GM03348 (cell line): ENCODE measurements around the gene OR2V1.
"Not testable (repeated sequence)": the region's sequence is repeated elsewhere in the genome, so short reads cannot be mapped to it uniquely, and the experiment has no call there.

Experiments
- DNase-seq: peaks from one replicate; pipeline ENCODE4 v3.0.0; 2012; ENCODE audit warnings: low spot score

OR2V1 gene, protein sequence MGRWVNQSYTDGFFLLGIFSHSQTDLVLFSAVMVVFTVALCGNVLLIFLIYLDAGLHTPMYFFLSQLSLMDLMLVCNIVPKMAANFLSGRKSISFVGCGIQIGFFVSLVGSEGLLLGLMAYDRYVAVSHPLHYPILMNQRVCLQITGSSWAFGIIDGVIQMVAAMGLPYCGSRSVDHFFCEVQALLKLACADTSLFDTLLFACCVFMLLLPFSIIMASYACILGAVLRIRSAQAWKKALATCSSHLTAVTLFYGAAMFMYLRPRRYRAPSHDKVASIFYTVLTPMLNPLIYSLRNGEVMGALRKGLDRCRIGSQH

DNA sequence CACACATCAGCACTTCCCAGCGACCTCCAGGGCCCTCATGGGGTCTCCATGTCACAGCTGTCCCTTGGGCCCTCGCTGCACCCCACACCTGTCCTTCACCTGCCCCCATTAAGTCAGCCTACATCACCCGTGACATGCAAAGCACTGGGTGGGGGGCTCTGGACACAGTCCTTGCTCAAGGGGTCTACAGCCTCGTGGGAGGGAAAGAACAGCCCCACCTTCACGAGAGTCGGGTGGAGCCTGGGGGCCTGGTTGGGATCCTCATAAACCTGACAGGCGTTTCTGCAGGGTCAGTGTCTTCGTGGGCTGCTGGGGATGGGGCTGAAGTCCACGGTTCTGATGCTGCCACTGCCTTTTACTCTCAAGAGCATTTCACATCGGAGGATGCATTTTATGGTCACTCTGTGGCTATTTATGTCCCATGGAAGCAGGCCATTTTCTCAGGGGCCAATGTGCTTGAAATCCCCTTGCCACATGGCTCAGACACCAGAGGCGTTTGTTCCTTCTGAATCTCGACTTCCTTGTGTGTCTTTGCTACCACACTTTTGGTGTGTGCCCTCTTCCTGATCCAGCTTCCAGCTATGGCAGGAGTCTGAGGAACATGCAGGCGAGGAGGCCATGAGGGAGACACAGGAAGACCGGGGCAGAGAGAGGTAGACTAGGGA is at the start of gene OR2V1:
Gene OR2V1 (minus strand): TSS at position 338 of the 665 bp plus-strand sequence. CDS start 5,865 bp downstream, outside the sequence.
- no peak for DNase-seq

DNA sequence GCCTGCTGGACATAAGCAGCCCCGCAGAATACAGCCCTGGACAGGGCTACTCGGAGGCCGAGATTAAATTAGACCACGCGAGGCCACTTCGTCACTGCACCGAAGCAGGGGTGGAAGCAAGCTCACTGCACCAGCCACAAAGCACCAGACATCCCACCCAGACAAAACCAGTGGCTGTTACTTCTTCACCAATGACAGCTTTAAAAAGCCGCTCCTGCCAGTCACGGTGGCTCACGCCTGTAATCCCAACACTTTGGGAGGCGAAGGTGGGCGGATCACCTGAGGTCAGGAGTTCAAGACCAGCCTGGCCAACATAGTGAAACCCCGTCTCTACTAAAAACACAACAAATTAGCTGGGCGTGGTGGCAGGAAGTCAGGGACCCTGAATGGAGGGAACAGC is 46.6 kb upstream of the OR2V1 start:
- not testable (repeated sequence) for DNase-seq

DNA sequence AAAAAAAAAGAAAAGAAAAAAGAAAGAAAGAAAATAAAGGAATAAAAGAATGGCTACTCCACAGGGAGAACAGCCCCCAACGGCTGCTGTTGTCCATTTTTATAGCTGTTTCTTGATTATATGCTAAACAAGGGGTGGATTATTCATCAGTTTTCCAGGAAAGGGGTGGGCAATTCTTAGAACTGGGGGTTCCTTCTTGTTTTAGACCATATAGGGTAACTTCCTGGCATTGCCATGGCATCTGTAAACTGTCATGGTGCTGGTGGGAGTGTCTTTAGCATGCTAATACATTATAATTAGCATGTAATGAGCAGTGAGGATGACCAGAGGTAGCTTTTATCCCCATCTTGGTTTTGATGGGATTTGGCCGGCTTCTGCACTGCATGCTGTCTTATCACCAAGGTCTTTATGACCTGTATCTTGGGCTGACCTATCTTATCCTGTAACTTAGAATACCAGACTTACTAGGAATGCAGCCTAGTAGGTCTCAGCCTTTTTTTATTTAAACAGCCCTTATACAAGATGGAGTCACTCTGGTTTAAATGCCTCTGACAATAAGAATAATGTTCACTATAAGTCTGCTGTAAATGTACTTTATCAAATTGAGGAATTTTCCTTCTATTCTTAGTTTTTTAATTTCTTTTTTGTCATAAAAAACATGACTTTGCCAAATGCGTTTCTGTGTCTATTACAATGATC is 45.4 kb upstream of the OR2V1 start:
- DNase-seq = no peak

DNA sequence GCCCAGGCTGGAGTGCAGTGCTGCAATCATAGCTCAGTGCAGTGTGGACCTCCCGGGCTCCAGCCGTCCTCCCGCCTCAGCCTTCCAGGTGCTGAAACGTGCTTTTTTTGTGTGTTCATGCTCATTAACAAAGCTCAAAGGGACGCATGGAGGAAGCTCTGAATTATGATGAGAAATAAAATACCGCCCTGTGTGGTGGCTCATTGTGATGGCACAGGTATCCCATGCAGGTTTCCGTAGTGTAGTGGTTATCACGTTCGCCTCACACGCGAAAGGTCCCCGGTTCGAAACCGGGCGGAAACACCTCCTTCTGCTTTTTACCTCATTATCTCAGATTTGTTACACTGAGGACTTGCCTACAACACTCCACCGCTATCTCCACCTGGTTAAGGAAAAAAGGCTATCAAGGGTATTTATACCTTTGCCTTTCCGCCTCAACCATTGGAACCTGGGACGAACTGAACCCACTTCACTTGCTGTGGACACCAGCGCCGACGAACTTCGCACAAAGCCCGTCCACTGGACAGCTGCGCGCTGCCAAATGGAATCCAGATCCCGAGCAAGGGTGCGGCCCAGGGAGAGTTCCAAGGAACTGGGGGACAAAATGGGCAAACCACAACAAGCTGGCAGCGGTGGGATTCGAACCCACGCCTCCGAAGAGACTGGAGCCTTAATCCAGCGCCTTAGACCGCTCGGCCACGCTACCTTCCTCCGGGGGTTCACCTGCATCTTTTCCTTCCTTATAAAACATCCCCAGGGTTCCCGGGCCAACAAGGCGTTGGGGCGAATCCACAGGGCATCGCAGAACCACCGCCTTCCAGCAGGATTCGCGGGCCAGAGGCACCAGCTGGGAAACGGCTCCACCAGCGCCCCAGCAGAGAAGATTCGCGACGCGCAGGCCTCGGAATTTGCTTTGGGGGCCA is 42.7 kb upstream of the OR2V1 start:
- DNase-seq = no peak

DNA sequence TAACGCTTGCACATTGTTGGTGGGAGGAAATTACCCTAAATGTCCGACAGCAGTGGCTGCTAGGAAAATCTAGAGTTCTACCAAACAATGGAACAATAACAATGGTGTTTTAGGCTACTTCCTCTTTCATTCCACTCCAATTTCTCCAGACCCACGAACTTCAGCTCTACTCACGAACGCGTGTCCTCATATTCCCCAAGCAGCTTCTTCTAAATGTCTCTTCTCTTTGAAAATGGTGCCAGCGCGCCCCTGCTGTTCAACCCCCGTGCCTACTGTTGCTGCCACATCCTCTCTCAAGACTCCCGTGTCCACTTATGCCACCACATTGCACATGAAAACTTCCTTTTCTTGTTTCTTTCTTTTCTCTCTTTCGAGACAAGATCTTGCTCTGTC is 42.1 kb upstream of the OR2V1 start:
- DNase-seq = no peak

DNA sequence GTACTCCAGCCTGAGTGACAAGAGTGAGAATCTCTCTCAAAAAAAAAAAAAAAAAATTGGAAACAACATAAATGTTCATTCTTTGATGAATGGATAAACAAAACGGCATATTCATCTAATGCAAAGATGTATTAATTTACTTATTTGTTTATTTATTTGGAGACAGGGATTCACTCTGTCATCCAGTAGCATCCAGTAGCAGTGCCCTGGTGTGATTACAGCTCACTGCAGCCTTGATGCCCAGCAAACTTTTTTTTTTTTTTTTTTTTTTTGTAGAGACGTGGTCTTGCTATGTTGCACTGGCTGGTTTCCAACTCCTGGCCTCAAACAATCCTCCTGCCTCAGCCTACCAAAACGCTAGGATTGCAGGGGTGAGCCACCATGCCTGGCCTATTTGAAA is 40.8 kb upstream of the OR2V1 start:
- no peak for DNase-seq

DNA sequence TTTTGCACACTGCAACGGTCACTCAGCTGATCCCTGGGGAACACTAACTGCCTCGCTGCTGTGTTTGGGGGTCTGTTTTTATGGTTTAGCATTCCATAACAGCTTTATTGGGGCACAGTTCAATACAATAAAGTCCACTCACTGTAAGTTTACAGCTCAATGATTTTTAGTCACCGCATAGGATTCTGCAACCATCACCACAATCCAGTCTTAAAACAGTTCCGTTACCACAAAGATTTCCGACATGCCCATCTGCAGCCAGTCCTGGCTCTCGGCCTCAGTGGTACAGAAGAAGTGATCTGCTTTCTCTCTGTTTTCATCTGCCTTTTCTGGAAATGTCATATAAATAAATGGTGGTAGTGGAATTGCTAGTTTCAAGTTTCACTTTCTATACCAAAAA is 40.0 kb upstream of the OR2V1 start:
- no peak for DNase-seq

DNA sequence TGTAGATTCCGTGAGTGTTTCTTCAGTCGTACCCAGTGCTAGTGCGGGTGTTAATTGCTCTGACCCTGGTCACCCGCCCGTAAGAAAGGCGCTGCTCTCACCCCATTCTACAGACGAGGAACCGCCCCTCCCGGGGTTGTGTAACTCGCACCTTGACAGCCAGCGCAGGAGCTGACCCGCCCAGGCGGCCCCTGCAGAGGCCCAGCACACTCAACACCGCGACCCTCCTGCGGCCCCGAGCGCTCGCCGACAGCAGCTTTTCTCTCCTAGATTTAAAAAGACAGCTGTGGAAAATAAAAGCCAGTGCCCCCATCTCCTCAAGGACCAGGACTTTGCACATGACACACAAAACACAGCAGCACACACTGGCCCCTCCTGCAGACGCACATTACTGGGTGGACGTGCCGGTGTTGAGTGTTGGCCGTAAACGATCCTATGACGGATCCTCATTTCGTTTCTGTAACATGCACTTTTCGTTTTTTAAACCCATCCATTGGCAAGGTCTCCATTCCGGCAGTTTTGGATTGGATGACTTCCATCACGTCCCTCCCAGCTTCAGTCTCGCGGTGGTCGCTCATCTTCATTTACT is 39.4 kb upstream of the OR2V1 start:
- DNase-seq = no peak

DNA sequence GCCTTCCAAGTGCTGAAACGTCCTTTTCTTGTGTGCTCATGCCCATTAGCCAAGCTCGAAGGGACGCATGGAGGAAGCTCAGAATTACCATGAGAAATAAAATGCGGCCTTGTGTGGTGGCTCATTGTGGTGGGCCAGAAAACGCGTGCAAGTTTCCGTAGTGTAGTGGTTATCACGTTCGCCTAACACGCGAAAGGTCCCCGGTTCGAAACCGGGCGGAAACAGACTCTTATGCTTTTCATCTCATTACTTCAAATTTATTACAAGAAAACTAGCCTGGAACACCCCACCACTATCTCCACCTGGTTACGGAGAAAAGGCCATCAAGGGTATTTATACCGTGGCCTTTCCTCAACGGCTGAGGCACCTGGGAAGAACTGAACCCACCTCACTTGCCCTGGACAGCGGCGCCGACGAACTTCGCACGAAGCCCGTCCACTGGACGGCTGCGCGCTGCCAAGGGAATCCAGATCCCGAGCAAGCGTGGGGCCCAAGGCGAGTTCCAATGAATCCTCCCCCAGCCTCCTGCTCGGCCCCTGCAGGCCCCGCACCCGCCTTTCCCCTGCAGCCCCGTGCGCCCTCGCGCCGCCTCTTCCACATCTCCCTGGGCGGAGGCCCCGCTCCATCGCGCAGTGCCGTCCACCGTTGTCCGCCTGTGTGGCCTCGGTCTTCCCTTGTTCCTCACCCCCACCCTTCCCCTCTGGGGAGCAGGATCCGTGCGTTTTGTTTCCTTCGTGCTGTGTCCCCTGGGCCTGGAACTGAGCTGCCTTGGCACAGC is 38.7 kb upstream of the OR2V1 start:
- peak; percentile 30 for DNase-seq

DNA sequence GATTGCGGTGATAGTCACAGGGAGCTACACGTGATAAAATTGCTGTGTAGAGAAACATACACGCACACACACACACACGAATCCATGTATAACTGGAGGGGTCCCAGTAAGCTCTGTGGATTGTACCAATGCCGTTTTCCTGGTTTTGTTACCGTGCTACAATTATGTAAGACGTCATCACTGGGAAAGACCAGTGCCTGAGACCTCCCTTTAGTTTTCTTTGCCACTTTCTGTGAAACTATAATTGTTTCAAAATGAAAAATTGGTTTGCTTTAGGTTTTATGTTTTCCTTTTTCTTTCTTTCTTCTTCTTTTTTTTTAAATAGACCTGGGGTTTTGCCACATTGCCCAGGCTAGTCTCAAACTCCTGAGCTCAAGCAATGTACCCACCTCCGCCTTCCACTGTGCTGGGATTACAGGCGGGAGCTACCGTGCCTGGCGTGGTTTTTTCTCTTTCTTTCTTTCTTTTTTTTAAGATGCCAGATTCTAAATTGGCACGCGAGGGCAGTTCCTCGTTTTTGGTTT is 37.7 kb upstream of the OR2V1 start:
- DNase-seq = no peak

DNA sequence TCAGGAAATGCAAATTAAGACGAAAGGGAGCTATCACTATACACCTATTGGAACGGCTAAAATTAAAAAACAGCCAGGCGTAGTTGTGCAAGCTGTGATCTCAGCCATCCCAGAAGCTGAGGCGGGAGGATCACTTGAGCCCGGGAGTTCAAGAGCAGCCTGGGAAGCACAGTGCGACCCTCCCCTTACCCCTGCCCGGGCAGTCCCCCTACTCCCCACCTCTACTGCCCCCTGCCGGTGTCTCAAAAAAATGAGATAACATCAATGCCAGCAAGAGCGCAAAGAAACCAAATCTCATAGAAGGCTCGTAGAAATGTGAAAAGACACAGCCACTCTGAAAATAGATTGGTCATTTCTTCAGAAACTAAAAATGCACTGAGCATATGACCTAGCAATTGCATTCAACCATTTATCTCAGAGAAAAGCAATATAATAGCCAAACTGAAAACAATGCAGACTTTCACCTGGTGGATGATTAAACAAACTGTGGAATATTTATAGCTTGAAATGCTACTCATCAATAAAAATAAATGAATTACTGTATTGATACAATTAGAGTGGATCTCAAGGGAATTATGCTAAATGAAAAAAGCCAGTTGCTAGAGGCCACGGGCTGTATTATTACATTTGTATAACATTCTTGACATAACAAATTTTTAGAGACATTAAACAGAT is 37.0 kb upstream of the OR2V1 start:
- no peak for DNase-seq

DNA sequence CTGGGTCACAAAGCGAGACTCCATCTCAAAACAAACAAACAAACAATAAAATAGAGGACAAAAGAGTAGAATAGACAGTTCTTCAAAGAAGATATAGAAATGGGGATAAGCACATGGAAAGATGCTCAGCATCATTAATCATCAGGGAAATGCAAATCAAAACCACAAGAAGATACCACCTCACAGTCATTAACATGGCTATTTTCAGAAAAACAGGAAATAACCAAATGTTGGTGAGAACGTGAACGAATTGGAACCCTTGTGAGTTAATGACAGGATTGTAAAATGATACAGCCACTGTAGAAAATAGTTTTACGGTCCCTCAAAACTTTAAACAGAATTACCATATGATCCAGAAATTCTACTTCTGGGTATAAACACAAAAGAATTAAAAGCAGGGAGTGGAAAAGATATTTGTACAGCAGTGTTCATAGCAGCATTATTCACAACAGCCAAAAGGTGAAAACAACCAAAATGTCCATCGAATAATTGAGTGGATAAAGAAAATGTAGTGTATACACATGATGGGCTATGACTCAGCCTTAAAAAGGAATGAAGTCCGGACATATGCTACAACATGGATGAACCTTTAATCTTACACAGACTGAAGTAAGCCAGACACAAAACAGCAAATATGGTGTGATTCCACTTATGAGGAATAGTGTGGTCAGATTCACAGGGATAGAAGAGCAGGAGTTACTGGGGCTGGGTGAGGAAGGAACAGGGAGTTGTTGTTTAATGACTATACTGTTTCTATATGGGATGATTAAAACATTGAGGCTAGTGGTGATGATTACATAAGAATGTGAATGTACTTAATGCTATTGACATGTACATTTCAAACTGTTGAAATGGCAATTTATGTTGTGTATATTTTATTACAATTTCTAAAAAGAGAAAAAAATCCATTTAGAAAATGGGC is 36.1 kb upstream of the OR2V1 start:
- DNase-seq = no peak

DNA sequence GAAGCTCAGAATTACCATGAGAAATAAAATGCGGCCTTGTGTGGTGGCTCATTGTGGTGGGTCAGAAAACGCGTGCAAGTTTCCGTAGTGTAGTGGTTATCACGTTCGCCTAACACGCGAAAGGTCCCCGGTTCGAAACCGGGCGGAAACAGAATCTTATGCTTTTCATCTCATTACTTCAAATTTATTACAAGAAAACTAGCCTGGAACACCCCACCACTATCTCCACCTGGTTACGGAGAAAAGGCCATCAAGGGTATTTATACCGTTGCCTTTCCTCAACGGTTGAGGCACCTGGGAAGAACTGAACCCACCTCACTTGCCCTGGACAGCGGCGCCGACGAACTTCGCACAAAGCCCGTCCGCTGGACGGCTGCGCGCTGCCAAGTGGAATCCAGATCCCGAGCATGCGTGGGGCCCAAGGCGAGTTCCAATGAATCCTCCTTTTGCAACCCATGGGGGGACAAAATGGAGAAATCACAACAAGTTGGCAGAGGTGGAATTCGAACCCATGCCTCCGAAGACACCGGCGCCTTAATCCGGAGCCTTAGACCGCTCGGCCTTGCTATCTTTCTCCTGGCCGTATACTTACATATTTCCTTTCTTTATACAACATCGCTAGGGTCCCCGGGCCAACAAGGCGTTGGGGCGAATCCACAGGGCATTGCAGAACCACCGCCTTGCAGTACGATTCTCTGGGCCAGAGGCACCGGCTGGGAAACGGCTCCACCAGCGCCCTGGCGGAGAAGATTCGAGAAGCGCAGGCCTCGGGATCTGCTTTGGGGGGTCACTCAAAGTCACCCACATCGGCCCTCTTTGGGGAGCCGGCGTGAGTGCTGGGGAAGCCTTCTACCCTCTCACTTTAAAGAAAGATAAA is 33.3 kb upstream of the OR2V1 start:
- no peak for DNase-seq

DNA sequence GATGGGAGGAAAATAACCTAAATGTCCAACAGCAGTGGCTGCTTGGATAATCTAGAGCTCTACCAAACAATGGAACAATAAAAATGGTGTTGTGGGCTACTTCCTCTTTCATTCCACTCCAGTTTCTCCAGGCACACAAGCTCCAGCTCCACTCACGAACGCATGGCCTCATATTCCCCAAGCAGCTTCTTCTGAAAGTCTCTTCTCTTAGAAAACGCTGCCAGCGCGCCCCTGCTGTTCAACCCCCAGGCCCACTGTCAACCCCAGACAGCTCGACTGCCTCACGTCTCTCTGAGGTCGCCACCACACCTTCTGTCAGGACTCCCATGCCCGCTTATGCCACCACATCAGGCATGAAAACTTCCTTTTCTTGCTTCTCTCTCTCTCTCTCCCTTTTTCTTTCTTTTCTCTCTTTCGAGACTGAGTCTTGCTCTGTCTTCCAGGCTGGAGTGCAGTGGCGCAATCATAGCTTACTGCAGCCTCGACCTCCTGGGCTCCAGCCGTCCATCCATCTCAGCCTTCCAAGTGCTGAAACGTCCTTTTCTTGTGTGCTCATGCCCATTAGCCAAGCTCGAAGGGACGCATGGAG is 32.6 kb upstream of the OR2V1 start:
- no peak for DNase-seq

DNA sequence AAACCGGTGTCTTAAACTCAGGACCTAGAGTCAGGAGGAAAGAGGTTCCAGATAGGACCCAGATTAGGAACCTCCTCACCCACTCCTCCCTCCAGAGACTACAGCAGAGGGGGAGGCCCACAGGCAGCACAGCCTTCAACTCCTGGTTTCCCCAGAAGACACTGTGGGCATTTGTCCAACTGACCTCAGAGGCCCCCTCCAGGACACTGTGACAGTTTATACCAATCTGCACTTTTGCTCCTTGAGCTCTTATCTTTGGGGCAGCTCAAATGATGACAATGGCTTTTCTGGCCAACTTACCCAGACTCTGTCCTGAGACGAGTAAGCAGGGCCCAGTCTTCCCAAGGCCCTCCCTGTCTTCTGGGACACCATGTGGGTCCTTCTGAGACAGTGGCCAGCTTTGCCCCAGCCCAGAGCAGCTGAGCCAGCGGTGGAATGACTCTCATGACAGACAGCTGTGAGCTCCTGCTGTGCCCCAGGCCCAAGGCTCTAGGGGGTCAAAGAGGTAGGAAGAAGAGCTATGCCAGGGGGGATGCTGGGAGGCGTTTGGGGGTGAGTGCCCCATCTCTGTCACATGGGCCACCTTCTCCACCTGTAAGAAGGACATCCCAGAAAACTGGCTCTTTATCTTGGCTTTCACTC is 30.7 kb upstream of the OR2V1 start:
- no peak for DNase-seq

DNA sequence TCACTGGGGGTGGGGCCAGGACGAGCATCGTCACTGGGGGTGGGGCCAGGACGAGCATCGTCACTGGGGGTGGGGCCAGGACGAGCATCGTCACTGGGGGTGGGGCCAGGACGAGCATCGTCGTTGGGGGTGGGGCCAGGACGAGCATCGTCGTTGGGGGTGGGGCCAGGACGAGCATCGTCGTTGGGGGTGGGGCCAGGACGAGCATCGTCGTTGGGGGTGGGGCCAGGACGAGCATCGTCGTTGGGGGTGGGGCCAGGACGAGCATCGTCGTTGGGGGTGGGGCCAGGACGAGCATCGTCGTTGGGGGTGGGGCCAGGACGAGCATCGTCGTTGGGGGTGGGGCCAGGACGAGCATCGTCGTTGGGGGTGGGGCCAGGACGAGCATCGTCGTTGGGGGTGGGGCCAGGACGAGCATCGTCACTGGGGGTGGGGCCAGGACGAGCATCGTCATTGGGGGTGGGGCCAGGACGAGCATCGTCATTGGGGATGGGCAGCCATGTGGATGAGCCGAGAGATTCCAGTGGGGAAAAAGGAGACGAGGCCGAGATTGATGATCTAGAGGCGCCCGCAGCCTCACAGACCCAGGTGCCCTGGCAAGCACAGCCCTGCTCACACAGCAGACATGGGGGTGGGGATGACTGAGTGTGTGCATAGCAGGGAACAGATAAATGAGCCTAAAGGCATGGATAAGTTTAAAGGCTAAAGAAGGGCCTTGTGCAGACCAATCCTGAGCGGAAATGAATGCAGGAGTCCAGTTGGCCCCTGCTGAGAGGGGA is 30.0 kb upstream of the OR2V1 start:
- peak; percentile 67 for DNase-seq
